SJCRH30 (cell line): ENCODE results near the gene CACNA1F. TPM values are rescaled to one million over a fixed set of nuclear protein-coding genes. Genes with fewer than 3 reads are reported as not detected.

Source experiments
- DNase-seq, 2 experiments: peaks; one replicate each; pipeline ENCODE4 v3.0.0-alpha.2; 2015 to 2020
- H3K27ac ChIP-seq: fragments of 250-450 bp; sonication (Bioruptor Pico); 2 replicates; pipeline ENCODE4 v1.5.1; 2020; ENCODE audit warnings: mild to moderate bottlenecking, moderate library complexity
- H3K27me3 ChIP-seq: fragments of 250-450 bp; sonication (Bioruptor Pico); 2 replicates; pipeline ENCODE4 v1.5.1; 2020; ENCODE audit warnings: mild to moderate bottlenecking, moderate library complexity
- H3K36me3 ChIP-seq: fragments of 250-450 bp; sonication (Bioruptor Pico); 2 replicates; pipeline ENCODE4 v1.5.1; 2020; ENCODE audit warnings: mild to moderate bottlenecking, moderate library complexity
- H3K4me1 ChIP-seq: fragments of 250-450 bp; sonication (Bioruptor Pico); 2 replicates; pipeline ENCODE4 v1.5.1; 2020; ENCODE audit warnings: mild to moderate bottlenecking, moderate library complexity
- H3K4me3 ChIP-seq: fragments of 250-450 bp; sonication (Bioruptor Pico); 2 replicates; pipeline ENCODE4 v1.5.1; 2020; ENCODE audit warnings: mild to moderate bottlenecking, moderate library complexity
- H3K9me3 ChIP-seq: fragments of 250-450 bp; sonication (Bioruptor Pico); replicated peaks from 2 replicates; pipeline ENCODE4 v1.5.1; 2020; ENCODE audit warnings: mild to moderate bottlenecking, moderate library complexity
- total RNA-seq: library from RNA; depleted of rRNA; stranded (reverse); fragments of >200 nt; shearing (Covaris generic); gene quantifications from 2 replicates; pipeline ENCODE4 v1.2.3, GENCODE V29; 2014

Gene CACNA1F
- total RNA-seq, 1 experiment from 2014 or later, result not detected

DNA sequence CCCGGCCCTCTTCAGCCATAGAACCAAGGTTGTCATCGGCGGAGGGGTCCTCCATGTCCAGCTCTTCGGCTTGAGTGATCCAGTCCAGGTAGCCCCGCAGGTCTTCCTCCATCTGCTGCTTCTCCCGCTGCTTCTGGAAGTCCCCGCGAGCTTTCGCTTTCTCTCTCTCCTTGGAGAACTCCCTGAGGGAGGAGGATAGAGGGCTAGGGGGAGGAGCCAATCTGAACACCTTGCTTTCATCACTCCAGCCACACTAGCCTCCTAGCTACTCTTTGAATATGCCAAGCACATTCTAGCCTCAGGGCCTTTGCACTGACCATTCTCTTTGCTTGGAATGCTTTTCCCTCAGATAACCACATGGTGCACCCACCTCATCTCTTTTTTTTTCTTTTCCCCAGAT is 6.2 kb downstream of the CACNA1F start:
- no peaks in the 10 kb centered on the region for H3K9me3 ChIP-seq
- H3K4me3 ChIP-seq, result no peak overlapping the region
- DNase-seq, result no peak
- no peak overlapping the region for H3K27ac ChIP-seq
- H3K27me3 ChIP-seq, result no peaks in the 10 kb centered on the region
- H3K36me3 ChIP-seq, result no peaks in the 10 kb centered on the region
- no peaks in the 10 kb centered on the region for H3K4me1 ChIP-seq

DNA sequence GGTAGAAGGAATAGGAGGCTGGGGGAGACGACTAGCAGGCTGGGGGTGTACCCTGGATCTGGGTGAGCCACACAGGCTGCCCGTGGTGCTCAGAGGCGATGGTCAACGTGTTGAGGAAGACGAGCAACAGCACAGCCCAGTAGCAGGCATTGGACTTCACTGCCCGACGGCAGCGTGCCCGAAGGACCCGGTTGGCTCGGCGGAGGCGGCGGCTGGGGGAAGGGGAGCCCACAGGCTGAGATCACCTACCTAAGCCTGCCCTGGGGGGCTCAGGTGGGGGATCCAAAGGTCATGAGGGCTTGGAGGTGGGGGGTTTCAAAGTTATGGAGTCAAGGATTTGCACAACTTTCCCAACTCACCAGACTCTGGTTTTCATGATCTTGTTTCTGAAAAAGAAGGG is 7.3 kb downstream of the CACNA1F start:
- Histone ChIP-seq H3K4me1 (no peaks in the 10 kb centered on the region), H3K9me3 (no peaks in the 10 kb centered on the region), H3K27ac (no peak overlapping the region), H3K36me3 (no peaks in the 10 kb centered on the region), H3K4me3 (no peak overlapping the region), H3K27me3 (no peaks in the 10 kb centered on the region)
- DNase-seq, result no peak

DNA sequence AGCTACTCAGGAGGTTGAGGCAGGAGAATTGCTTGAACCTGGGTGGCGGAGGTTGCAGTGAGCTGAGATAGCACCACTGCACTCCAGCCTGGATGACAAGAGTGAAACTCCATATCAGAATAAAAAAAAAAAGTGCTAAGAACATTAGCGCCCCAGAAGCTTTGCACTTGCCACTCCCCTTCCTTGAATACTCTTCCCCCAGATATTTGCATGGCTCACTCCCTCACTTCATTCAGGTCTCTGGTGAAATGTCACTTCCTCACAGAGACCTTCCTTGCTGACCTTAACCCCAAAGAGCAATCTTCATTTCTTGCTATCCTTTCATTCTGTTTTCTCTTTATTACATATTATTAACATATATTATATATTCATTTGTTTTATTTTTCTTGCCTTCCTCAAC is 11.3 kb downstream of the CACNA1F start:
- no peaks in the 10 kb centered on the region for H3K27me3 ChIP-seq

DNA sequence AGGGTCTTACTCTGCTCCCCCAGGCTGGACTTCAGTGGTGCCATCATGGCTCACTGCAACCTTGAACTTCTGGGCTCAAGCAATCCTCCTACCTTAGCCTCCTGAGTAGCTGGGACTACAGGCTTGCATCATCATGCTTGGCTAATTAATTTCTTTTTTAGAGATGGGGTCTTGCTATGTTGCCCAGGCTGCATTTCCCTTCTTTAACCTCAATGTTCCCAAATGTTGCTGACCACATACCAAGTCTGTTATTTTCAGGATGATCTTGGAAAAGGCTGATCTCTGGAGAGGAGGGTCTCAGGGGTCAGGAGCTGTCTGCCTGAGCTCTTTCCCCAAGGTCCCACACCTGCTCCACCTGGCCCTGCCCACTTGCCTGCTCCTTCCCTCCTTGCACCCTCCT is 13.0 kb downstream of the CACNA1F start:
- Histone ChIP-seq H3K4me3 (no peak overlapping the region), H3K36me3 (no peaks in the 10 kb centered on the region), H3K4me1 (no peaks in the 10 kb centered on the region), H3K27ac (no peak overlapping the region), H3K27me3 (no peaks in the 10 kb centered on the region), H3K9me3 (no peaks in the 10 kb centered on the region)
- DNase-seq, result no peak

More for the DNA sequence above, 11.3 kb downstream of the CACNA1F start:
- no peak overlapping the region for H3K4me3 ChIP-seq
- H3K27ac ChIP-seq, result no peak overlapping the region
- no peaks in the 10 kb centered on the region for H3K4me1 ChIP-seq
- H3K36me3 ChIP-seq, result no peaks in the 10 kb centered on the region
- no peaks in the 10 kb centered on the region for H3K9me3 ChIP-seq
- DNase-seq, result no peak

DNA sequence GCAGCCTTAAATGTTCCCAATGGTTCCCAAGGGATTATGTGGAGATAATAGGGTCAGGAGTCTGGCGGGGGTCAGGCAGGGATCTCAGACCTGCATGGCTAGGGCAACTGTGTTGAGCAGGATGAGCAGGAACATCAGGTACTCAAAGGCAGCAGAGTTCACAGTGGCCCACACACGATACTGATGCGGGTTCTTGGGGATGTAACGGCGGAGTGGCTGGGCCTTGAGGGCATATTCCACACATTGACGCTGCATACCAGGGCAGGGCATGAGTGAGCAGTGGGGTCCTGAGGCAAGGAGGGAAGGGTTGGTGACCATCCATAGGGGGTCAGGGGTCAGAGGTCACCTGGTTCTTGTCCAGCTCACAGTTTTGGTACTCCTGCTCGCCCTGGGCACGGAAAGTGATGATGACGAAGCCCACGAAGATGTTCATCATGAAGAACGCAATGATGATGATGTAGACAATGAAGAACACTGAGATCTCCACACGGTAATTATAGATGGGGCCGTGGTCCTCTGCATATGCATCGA is 18.1 kb downstream of the CACNA1F start:
- H3K27ac ChIP-seq, result no peak overlapping the region
- no peak for DNase-seq
- no peaks in the 10 kb centered on the region for H3K4me1 ChIP-seq
- no peaks in the 10 kb centered on the region for H3K36me3 ChIP-seq
- H3K27me3 ChIP-seq, result no peaks in the 10 kb centered on the region
- no peaks in the 10 kb centered on the region for H3K9me3 ChIP-seq
- no peak overlapping the region for H3K4me3 ChIP-seq

DNA sequence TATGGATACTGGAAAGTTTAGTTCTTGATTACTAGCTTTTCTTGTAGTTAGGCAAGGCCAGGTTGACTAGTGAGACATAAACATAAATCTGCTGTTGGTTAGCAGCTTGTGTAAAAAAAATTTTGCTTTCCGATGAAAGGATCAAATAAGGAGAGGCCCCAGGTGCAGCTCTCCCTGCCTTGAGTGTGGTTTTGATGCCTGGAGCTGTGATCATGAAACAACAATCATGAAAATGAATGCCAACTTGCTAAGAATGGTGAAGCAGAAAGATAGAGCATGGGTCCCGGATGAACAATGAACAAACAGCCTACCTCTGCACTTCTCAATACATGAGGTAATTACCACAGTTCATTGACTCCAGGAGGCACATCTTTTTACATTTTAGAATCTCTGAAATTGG is 18.7 kb downstream of the CACNA1F start:
- no peak for DNase-seq
- H3K27me3 ChIP-seq, result no peaks in the 10 kb centered on the region
- no peak overlapping the region for H3K27ac ChIP-seq
- H3K4me1 ChIP-seq, result no peaks in the 10 kb centered on the region
- no peaks in the 10 kb centered on the region for H3K36me3 ChIP-seq
- H3K9me3 ChIP-seq, result no peaks in the 10 kb centered on the region
- H3K4me3 ChIP-seq, result no peak overlapping the region

DNA sequence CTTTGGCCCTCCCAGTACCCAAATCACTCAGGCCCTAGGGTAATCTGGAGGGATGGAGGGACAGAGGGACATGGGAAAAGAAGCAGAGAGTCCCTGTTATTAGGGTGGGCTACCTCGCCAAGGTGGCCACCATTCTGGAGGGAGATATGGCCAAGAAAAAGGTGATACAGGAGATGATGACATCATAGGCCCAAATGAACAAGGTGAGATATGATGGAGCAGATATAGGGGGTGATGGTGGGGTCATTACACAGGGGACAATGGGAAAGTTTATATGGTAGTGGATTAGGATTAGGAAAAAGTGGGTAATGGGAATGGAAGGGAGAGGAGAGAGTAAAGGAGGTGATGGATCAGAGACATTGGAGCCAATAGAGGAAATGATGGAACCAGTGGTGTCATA is 20.3 kb downstream of the CACNA1F start:
- no peak overlapping the region for H3K4me3 ChIP-seq
- no peaks in the 10 kb centered on the region for H3K4me1 ChIP-seq
- H3K36me3 ChIP-seq, result no peaks in the 10 kb centered on the region
- H3K27ac ChIP-seq, result no peak overlapping the region
- no peaks in the 10 kb centered on the region for H3K27me3 ChIP-seq
- H3K9me3 ChIP-seq, result no peaks in the 10 kb centered on the region
- DNase-seq, result no peak

DNA sequence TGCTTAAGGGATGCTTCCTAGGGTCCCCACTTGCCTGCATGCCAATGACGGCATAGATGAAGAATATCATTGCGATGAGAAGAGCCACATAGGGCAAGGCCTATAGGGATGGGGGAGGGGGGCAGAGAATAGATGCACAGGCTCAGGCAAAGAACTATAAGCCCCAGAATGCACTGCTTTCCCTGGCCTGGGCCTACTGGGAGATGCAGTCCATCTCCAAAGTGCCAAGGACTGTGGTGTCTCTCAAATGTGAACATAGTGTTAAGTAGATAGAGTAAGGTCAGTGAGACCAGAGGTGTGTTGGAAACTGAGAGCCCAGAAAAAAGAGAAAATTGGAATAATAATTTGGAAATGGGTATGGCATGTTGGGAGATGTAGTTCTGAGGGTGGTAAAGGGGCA is 20.9 kb downstream of the CACNA1F start:
- no peak overlapping the region for H3K27ac ChIP-seq
- no peaks in the 10 kb centered on the region for H3K9me3 ChIP-seq
- H3K27me3 ChIP-seq, result no peaks in the 10 kb centered on the region

DNA sequence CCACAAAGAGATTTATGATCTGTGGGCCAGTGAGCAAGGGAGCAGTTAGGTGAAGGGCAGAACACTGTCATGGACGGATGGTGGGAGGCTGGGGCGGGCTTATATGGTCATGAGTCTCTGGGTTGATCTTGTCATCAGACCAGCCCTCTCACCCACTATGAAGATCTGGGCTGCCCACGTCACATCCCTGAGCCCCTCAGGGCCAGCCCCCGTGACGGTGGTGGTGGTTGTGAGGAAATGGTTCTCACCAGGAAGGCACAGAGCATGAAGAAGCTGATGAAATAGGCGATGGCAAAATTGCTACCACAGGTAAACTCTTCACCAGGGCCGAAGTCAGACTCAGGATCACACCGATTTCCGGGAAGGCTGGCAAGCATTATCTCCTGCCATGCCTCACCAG is 22.1 kb downstream of the CACNA1F start:
- Histone ChIP-seq H3K36me3 (no peaks in the 10 kb centered on the region), H3K9me3 (no peaks in the 10 kb centered on the region), H3K27ac (no peak overlapping the region), H3K4me3 (no peak overlapping the region), H3K27me3 (no peaks in the 10 kb centered on the region), H3K4me1 (no peaks in the 10 kb centered on the region)
- DNase-seq, result no peak

More for the DNA sequence above, 20.9 kb downstream of the CACNA1F start:
- H3K4me3 ChIP-seq, result no peak overlapping the region
- no peak for DNase-seq
- H3K4me1 ChIP-seq, result no peaks in the 10 kb centered on the region
- H3K36me3 ChIP-seq, result no peaks in the 10 kb centered on the region

DNA sequence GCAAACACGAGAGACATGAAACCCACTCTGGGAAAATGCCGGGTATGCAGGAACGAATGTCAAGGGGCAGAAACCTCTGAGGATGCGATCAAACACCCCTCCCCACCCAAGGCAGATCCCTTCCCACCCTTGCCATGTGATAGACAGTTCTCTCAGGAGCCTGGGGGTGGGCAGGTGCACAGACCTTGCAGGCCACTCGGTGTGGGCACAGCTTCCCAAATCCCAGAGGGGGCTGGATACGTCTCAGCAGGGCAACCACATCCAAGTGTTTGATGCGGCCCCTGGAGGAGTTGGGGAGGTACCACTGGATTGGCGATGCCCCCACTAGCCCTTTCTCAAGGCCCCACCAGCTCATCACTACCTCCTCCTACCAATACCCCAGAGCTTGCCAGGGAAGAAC is 22.7 kb downstream of the CACNA1F start:
- no peaks in the 10 kb centered on the region for H3K4me1 ChIP-seq
- H3K27ac ChIP-seq, result no peak overlapping the region
- no peak for DNase-seq
- no peaks in the 10 kb centered on the region for H3K27me3 ChIP-seq
- H3K9me3 ChIP-seq, result no peaks in the 10 kb centered on the region
- H3K36me3 ChIP-seq, result no peaks in the 10 kb centered on the region
- H3K4me3 ChIP-seq, result no peak overlapping the region

DNA sequence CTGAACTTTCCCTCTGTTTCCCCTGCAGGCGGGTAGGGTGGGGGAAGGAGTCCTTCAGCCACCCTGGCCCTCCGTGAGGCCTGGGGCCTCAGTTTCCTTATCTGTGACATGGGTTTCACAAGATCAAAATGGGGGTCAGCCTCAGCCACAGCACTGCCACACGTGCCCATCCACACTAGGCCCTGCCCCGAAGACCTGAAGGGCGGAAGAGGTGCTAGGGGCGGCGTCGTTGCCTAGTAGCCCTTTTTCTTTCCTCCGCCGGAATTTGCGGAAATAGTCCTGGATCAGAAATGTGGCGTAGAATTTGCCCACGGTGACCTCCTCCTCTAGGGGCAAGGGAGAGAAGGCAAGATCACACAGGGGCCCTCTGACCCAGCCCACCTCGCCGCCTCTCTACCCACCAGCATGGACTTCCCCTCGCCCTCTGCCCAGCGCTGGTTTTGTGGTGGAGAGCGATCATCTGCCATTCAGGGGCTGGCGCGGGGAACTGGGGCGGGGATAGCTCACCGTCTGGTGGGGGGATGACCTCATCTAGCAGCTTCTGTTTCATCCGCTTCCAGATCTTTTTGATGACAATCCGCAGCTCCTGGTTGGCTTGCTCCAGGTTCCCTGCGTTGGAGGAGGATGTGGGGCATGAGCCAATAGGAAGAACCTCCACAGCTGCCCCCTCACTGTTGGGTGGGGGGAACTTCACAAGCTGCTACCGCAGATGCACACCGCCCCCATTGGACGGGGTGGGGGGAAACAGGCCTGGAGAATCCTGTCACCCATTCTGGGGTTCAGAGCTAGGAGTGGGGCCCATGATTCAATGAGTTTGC is 23.5 kb downstream of the CACNA1F start:
- DNase-seq, result peak; percentile 27 to 41
- Histone ChIP-seq H3K36me3 (no peaks in the 10 kb centered on the region), H3K9me3 (no peaks in the 10 kb centered on the region), H3K4me3 (no peak overlapping the region), H3K27ac (no peak overlapping the region), H3K4me1 (no peaks in the 10 kb centered on the region), H3K27me3 (no peaks in the 10 kb centered on the region)

DNA sequence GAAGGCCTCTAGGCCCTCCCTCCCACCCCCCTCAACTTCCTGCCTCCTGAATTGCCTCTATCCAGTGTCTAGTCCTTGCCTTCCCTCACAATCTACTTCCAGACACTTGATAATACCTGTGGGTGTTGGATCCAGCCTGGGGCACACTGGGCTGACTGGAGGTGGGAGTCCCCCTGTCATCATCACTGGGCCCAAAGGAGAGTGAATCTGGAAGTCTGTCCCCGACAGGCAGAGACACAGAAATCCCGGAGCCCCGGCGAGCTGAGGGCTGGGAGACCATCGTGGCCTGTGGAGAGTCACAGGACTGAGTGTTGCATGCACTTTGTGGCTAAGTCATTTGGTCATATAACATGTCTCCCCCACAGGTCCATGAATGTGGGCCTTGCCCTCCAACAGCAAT is 24.7 kb downstream of the CACNA1F start:
- no peaks in the 10 kb centered on the region for H3K36me3 ChIP-seq
- H3K9me3 ChIP-seq, result no peaks in the 10 kb centered on the region
- no peaks in the 10 kb centered on the region for H3K4me1 ChIP-seq
- no peak for DNase-seq
- H3K27ac ChIP-seq, result no peak overlapping the region
- no peaks in the 10 kb centered on the region for H3K27me3 ChIP-seq
- H3K4me3 ChIP-seq, result no peak overlapping the region

DNA sequence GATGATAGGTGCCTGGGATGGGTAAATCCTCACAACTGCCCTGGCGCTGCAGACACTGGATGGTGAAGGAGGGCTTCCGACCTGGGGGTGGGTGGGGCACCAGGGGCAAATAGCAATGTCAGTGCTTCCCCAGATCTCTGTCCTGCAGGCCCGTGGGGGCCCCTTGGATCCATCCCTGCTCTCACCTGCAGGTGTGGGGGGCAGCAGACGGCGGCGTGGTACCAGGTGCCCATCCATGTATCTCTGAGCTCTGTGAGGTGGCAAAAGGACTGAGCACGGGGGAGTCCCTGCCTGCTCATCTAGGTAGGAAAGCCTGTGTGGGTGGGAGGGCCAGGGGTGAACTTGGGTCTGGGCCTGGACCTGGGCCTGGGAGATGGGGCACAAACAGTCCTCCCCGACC is 26.6 kb downstream of the CACNA1F start:
- Histone ChIP-seq H3K9me3 (no peaks in the 10 kb centered on the region), H3K4me1 (no peaks in the 10 kb centered on the region), H3K36me3 (no peaks in the 10 kb centered on the region), H3K27ac (no peak overlapping the region), H3K4me3 (no peak overlapping the region), H3K27me3 (no peaks in the 10 kb centered on the region)
- no peak for DNase-seq

DNA sequence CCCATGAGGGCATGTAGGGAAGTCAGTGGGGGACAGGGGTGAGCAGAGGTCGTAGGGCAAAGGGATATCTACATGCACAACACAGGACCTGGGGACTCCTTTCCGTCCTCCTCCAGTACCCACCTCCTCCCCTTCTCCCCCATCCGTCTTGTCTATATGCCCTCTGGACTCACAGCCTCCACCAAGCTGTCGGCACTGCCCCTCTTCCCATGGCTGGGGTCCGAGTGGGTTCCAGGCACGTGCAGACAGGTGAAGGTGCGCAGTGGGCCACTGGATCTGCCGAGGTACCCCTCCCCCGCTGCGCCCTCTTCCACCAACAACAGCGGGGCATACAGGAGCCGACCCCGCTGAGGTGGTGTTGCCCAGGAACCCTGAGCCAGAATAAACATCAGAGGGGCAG is 27.7 kb downstream of the CACNA1F start:
- no peaks in the 10 kb centered on the region for H3K36me3 ChIP-seq
- DNase-seq, result no peak

DNA sequence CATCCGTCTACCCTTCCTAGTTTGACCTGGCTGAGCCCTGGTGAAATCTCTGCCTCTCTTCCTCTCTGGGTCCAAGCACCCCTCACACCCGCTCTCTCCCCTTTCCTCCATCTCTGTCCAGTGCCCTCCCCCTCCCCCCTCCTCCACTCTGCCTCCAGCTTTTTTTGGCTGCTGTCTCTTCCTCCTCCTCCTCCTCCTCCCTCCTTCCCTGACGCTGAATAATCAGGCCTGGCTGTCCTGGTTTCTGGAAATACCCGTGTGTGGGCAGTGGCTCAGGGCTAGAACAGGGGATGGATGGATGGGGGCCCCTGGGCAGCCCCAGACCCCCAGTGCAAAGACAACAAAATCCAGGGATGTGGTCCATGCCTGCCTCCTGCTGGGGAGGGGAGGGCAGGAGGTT is 28.4 kb downstream of the CACNA1F start:
- DNase-seq, result no peak
- Histone ChIP-seq H3K9me3 (no peaks in the 10 kb centered on the region), H3K36me3 (no peaks in the 10 kb centered on the region)

More for the DNA sequence above, 27.7 kb downstream of the CACNA1F start:
- Histone ChIP-seq H3K27me3 (no peaks in the 10 kb centered on the region), H3K4me1 (no peaks in the 10 kb centered on the region), H3K27ac (no peak overlapping the region), H3K4me3 (no peak overlapping the region), H3K9me3 (no peaks in the 10 kb centered on the region)

DNA sequence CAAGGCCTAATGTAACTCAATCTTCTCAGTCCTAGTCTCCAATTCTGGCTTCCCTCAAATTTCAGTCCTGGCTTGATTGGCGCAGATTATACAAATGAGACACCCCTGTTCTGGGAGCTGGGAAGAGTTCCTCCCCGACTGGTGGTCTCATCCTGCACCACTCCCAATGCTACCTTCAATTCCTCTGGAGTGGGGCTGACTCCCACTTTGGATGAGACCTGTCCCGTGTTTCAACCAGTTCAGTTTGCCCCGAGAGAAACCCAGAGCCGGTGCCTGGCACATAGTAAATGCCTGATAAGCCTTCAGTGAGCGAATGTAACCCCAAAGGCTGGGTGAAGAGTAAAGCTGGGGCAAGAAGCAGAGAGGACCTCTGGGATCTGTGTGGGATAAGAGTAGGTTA is 29.1 kb downstream of the CACNA1F start:
- no peaks in the 10 kb centered on the region for H3K9me3 ChIP-seq
- H3K36me3 ChIP-seq, result no peaks in the 10 kb centered on the region
- DNase-seq, result no peak
- H3K27me3 ChIP-seq, result no peaks in the 10 kb centered on the region
- H3K4me3 ChIP-seq, result no peak overlapping the region
- H3K4me1 ChIP-seq, result no peaks in the 10 kb centered on the region
- H3K27ac ChIP-seq, result no peak overlapping the region

More for the DNA sequence above, 28.4 kb downstream of the CACNA1F start:
- Histone ChIP-seq H3K4me3 (no peak overlapping the region), H3K27me3 (no peaks in the 10 kb centered on the region), H3K27ac (no peak overlapping the region), H3K4me1 (no peaks in the 10 kb centered on the region)
